HCT116 (cell line): Measurements from ENCODE around the gene CADPS. TPM values are rescaled to one million over a fixed set of nuclear protein-coding genes. Genes with fewer than 3 reads are reported as not detected.

Source experiments
- ATAC-seq: fragments of 200-7000 bp; cut with Tn5 transposase; 2 replicates; pipeline ENCODE4 v1.9.1; 2020; ENCODE audit warnings: mild to moderate bottlenecking, moderate library complexity
- BruUV-seq: library from RNA; stranded (reverse); fragments of 400-500 nt; replicated peaks from 2 replicates; lab custom pipeline; 2021; lab: Mats Ljungman, UMichigan
- CTCF ChIA-PET: fragments of 300-600 bp; sonication (Branson Sonifier 250); formaldehyde crosslinking; loops from one replicate; lab custom pipeline; 2021; ENCODE audit warnings: antibody characterized with exemption; lab: Charles Lee
- POLR2A ChIA-PET: fragments of 300-600, 350-600 bp; sonication (Branson Sonifier 250); formaldehyde crosslinking; loops from one replicate; lab custom pipeline; 2021; ENCODE audit warnings: antibody characterized with exemption; lab: Charles Lee
- RAD21 ChIA-PET, 2 experiments: fragments of 300-600 bp; sonication (Branson Sonifier 250); formaldehyde crosslinking; loops; one replicate each; lab custom pipeline; 2023; ENCODE audit warnings: low total read pairs in 2 of 2; ENCODE audit not compliant: uncharacterized antibody in 2 of 2, unreplicated experiment in 2 of 2, low non-redundant PET in 1 of 2; lab: Charles Lee
- DNase-seq: peaks from one replicate; pipeline ENCODE4 v3.0.0-alpha.2; 2010; ENCODE audit warnings: low read depth, low spot score
- H2AFZ ChIP-seq: fragments of 200-600 bp; shearing (Covaris generic), sonication (generic); 2 replicates; pipeline ENCODE4 v1.6.1; 2017; ENCODE audit warnings: low read depth, mixed run types, mixed read lengths, antibody characterized with exemption, low read length; ENCODE audit not compliant: poor library complexity, severe bottlenecking
- H3K27ac ChIP-seq: 2 replicates; pipeline ENCODE4 v1.5.1; 2012; ENCODE audit warnings: low read depth, low read length
- H3K27me3 ChIP-seq: fragments of 200-600 bp; sonication (generic); 2 replicates; pipeline ENCODE4 v1.6.1; 2016; ENCODE audit warnings: mixed run types, low read length, mixed read lengths; ENCODE audit not compliant: insufficient read depth
- H3K36me3 ChIP-seq, 2 experiments: fragments of 200-500 bp in 1 of 2; fragments of 200-600 bp in 1 of 2; sonication (Bioruptor generic) in 1 of 2; sonication (generic) in 1 of 2; 2 replicates each; pipeline versions ENCODE4 v1.5.1 to v1.6.1; 2014 to 2016; ENCODE audit warnings: low read length in 2 of 2, inconsistent platforms in 1 of 2, mixed read lengths in 1 of 2, mixed run types in 1 of 2; ENCODE audit not compliant: insufficient read depth in 2 of 2, control insufficient read depth in 1 of 2
- H3K4me1 ChIP-seq, 2 experiments: fragments of 200-600 bp in 1 of 2; sonication (generic) in 1 of 2; 2 replicates each; pipeline versions ENCODE4 v1.5.1 to v1.6.1; 2012 to 2017; ENCODE audit warnings: low read length in 2 of 2, inconsistent platforms in 1 of 2, mild to moderate bottlenecking in 1 of 2, mixed read lengths in 1 of 2, mixed run types in 1 of 2, moderate library complexity in 1 of 2; ENCODE audit not compliant: insufficient read depth in 2 of 2, control insufficient read depth in 1 of 2
- H3K4me2 ChIP-seq: fragments of 200-600 bp; sonication (generic); 2 replicates; pipeline ENCODE4 v1.6.1; 2017; ENCODE audit warnings: mixed run types, low read length, mixed read lengths
- H3K4me3 ChIP-seq, 2 experiments: fragments of 200-600 bp in 1 of 2; sonication (generic) in 1 of 2; replicated peaks in 1 of 2; 2 replicates each; pipeline ENCODE4 v1.5.1; 2011 to 2016; ENCODE audit warnings: low read length in 2 of 2, control low read depth in 1 of 2, low read depth in 1 of 2, mild to moderate bottlenecking in 1 of 2, mixed read lengths in 1 of 2, mixed run types in 1 of 2
- H3K79me2 ChIP-seq: fragments of 200-600 bp; sonication (generic); 2 replicates; pipeline ENCODE4 v1.6.1; 2017; ENCODE audit warnings: mild to moderate bottlenecking, mixed run types, low read length, moderate library complexity, mixed read lengths; ENCODE audit not compliant: insufficient read depth
- H3K9ac ChIP-seq: fragments of 200-600 bp; sonication (generic); 2 replicates; pipeline ENCODE4 v1.6.1; 2016; ENCODE audit warnings: low read length, mixed read lengths
- H3K9me2 ChIP-seq: fragments of 200-600 bp; sonication (generic), shearing (Covaris generic); 2 replicates; pipeline ENCODE4 v1.6.1; 2017; ENCODE audit warnings: mixed run types, mild to moderate bottlenecking, moderate library complexity; ENCODE audit not compliant: insufficient read depth
- H3K9me3 ChIP-seq, 2 experiments: fragments of 200-500 bp in 1 of 2; fragments of 200-600 bp in 1 of 2; sonication (Bioruptor generic) in 1 of 2; sonication (generic) in 1 of 2; 2 replicates each; pipeline ENCODE4 v1.6.1; 2014 to 2017; ENCODE audit warnings: low read length in 2 of 2, mixed read lengths in 2 of 2, inconsistent platforms in 1 of 2, low read depth in 1 of 2, mild to moderate bottlenecking in 1 of 2, mixed run types in 1 of 2, moderate library complexity in 1 of 2; ENCODE audit not compliant: control insufficient read depth in 1 of 2, insufficient read depth in 1 of 2
- H4K20me1 ChIP-seq: fragments of 200-600 bp; sonication (generic), shearing (Covaris generic); 2 replicates; pipeline ENCODE4 v1.6.1; 2017; ENCODE audit warnings: mixed run types, mild to moderate bottlenecking, moderate library complexity; ENCODE audit not compliant: insufficient read depth
- CTCF ChIP-seq, 3 experiments: fragments of 200-600 bp in 1 of 3; sonication (generic) in 1 of 3; IDR thresholded peaks in 2 of 3; conservative IDR thresholded peaks in 1 of 3; 2 replicates each; pipeline ENCODE4 v1.5.1; 2012 to 2017; ENCODE audit warnings: low read depth in 2 of 3, low read length in 2 of 3, antibody characterized with exemption in 1 of 3, borderline replicate concordance in 1 of 3, control low read depth in 1 of 3, mild to moderate bottlenecking in 1 of 3, mixed read lengths in 1 of 3, mixed run types in 1 of 3, moderate library complexity in 1 of 3; ENCODE audit not compliant: insufficient read depth in 1 of 3
- RAD21 ChIP-seq: IDR thresholded peaks from 2 replicates; pipeline ENCODE4 v1.6.1; 2012; ENCODE audit warnings: low read depth, mild to moderate bottlenecking
- REST ChIP-seq: IDR thresholded peaks from 2 replicates; pipeline ENCODE4 v1.6.1; 2012; ENCODE audit warnings: low read depth
- ZFX ChIP-seq: fragments of 450-650 bp; IDR thresholded peaks from 2 replicates; pipeline ENCODE4 v1.6.1; 2017
- ZNF274 ChIP-seq: fragments of 200-500 bp; sonication (Bioruptor generic); IDR thresholded peaks from 2 replicates; pipeline ENCODE4 v1.6.1; 2014; ENCODE audit warnings: mild to moderate bottlenecking, low read depth, low read length, inconsistent platforms
- intact Hi-C: fragments of 100-400 bp; cut with micrococcal nuclease; formaldehyde crosslinking; loops from 2 replicates; pipeline ENCODE4 v1.10.0; 2022
- total RNA-seq: library from RNA; stranded (reverse); gene quantifications from one replicate; pipeline ENCODE4 v1.2.1, GENCODE V29; 2021; ENCODE audit not compliant: unreplicated experiment

Gene CADPS
- total RNA-seq, 1 experiment from 2014 or later, result not detected

- H3K27me3 ChIP-seq, result peaks cover 8% of the 10 kb centered on the region; the same call in 1 of the 2 replicates
- H3K79me2 ChIP-seq, result no peaks in the 10 kb centered on the region
- TF ChIP-seq REST (no peak), ZNF274 (no peak), ZFX (no peak)
- ATAC-seq, result no peak
- H3K4me2 ChIP-seq, result no peak overlapping the region
- no peaks in the 10 kb centered on the region for H3K9me3 ChIP-seq
- H3K4me3 ChIP-seq, result no peak overlapping the region
- no peak for DNase-seq
- H2AFZ ChIP-seq, result no peak overlapping the region
- ChIA-PET RAD21 (no interaction called here), CTCF (no interaction called here), POLR2A (no interaction called here)
- BruUV-seq, result no TSS peak
- H3K36me3 ChIP-seq, result no peaks in the 10 kb centered on the region
- no peaks in the 10 kb centered on the region for H3K4me1 ChIP-seq
- intact Hi-C loops, result no loop called here
- H3K27ac ChIP-seq, result no peak overlapping the region
- H3K9me2 ChIP-seq, result no peaks in the 10 kb centered on the region
- H3K9ac ChIP-seq, result no peak overlapping the region
- H4K20me1 ChIP-seq, result no peaks in the 10 kb centered on the region
Observed at GRCh38 chr3:62556121-62556815, 318.9 kb downstream of the CADPS start.

- no peaks in the 10 kb centered on the region for H3K79me2 ChIP-seq
- no peak overlapping the region for H3K9ac ChIP-seq
- H3K27me3 ChIP-seq, result peaks cover 23% of the 10 kb centered on the region
- ChIA-PET POLR2A (no interaction called here), CTCF (interaction anchor here (0.7 to 1.9 kb wide), 2 partner anchors 222 to 353 kb away, joined by 3 to 4 read pairs; no protein-coding TSS in a partner anchor), RAD21 (no interaction called here)
- no peaks in the 10 kb centered on the region for H3K9me2 ChIP-seq
- ATAC-seq (peak; percentile 85), DNase-seq (peak; percentile 26)
- no peaks in the 10 kb centered on the region for H3K9me3 ChIP-seq
- TF ChIP-seq CTCF (IDR thresholded peaks at IDR 0.05 in 2 of 3, conservative IDR thresholded peaks at IDR 0.05 in 1 of 3; ENCODE audit: borderline replicate concordance in 1 of 3, insufficient read depth in 1 of 3, low read depth in 2 of 3, low read length in 2 of 3) (peak; percentile 11 to 54 (median 46); a peak in 5 of 6 replicates), ZNF274 (no peak), RAD21 (peak; percentile 27; the same call in 1 of the 2 replicates)
- no peak overlapping the region for H2AFZ ChIP-seq
- H3K36me3 ChIP-seq, result no peaks in the 10 kb centered on the region
- no peak overlapping the region for H3K4me2 ChIP-seq
- no peak overlapping the region for H3K4me3 ChIP-seq
- no peaks in the 10 kb centered on the region for H4K20me1 ChIP-seq
- no TSS peak for BruUV-seq
- no peak overlapping the region for H3K27ac ChIP-seq
- intact Hi-C loops, result no loop called here
- no peaks in the 10 kb centered on the region for H3K4me1 ChIP-seq
Observed at GRCh38 chr3:62554264-62554799, 320.9 kb downstream of the CADPS start.
